Adipocyte (in vitro differentiated cells): Measurements from ENCODE around the gene DGKI.

Source experiments
- DNase-seq: peaks from one replicate; pipeline ENCODE4 v3.0.0-alpha.2; 2015; ENCODE audit warnings: low read depth
- H3K27me3 ChIP-seq: replicated peaks from 2 replicates; pipeline ENCODE4 v1.7.0; 2013; ENCODE audit warnings: mild to moderate bottlenecking, low read length, moderate library complexity; ENCODE audit not compliant: control insufficient read depth, insufficient read depth
- H3K36me3 ChIP-seq: 2 replicates; pipeline ENCODE4 v1.7.0; 2013; ENCODE audit warnings: low read length, mild to moderate bottlenecking, moderate library complexity; ENCODE audit not compliant: control insufficient read depth, insufficient read depth, severe bottlenecking
- H3K4me1 ChIP-seq: 2 replicates; pipeline ENCODE4 v1.7.0; 2013; ENCODE audit warnings: mild to moderate bottlenecking, low read length, moderate library complexity; ENCODE audit not compliant: control insufficient read depth, insufficient read depth
- H3K4me3 ChIP-seq: 2 replicates; pipeline ENCODE4 v1.7.0; 2013; ENCODE audit warnings: mild to moderate bottlenecking, low read length, moderate library complexity
- H3K9ac ChIP-seq: 2 replicates; pipeline ENCODE4 v1.7.0; 2013; ENCODE audit warnings: mild to moderate bottlenecking, low read length, moderate library complexity
- H3K9me3 ChIP-seq: 2 replicates; pipeline ENCODE4 v1.7.0; 2013; ENCODE audit warnings: mild to moderate bottlenecking, low read length, moderate library complexity; ENCODE audit not compliant: control insufficient read depth

The DGKI gene

GRCh38 chr7:137695494-137695893, 151.3 kb downstream of the DGKI start:
- Histone ChIP-seq H3K27me3 (no peaks in the 10 kb centered on the region), H3K4me3 (no peak overlapping the region), H3K9ac (no peak overlapping the region), H3K36me3 (no peaks in the 10 kb centered on the region), H3K4me1 (peaks cover 43% of the 10 kb centered on the region), H3K9me3 (no peaks in the 10 kb centered on the region)
- DNase-seq = no peak

- Histone ChIP-seq H3K4me1 (peaks cover 45% of the 10 kb centered on the region), H3K9ac (no peak overlapping the region), H3K27me3 (no peaks in the 10 kb centered on the region), H3K36me3 (no peaks in the 10 kb centered on the region), H3K9me3 (no peaks in the 10 kb centered on the region), H3K4me3 (no peak overlapping the region)
- no peak for DNase-seq
Measured at GRCh38 chr7:137694405-137694804, 152.4 kb downstream of the DGKI start.

DNA sequence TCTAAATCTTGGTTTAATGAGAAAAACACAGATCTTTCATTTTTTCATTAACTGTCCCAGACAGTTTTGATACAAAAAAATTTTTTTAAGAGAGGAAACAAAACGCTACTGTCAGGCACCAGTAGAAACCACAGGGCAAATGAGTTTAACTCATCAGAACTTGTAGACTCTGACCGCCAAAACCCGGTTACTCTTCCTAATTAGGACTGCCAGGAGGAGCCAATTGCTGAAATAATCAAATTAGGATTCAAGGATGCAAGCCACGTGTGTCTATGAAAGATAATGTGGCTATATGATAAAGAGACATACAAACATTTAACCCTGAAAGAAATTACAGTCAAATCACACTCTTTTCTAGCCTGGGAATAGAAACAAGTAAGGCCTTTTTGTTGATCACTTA, 154.4 kb downstream of the DGKI start:
- no peaks in the 10 kb centered on the region for H3K27me3 ChIP-seq
- peaks cover 65% of the 10 kb centered on the region for H3K4me1 ChIP-seq
- DNase-seq = no peak

GRCh38 chr7:137691566-137691965, 155.2 kb downstream of the DGKI start:
- DNase-seq = peak; percentile 40
- H3K36me3 ChIP-seq = no peaks in the 10 kb centered on the region
- no peak overlapping the region for H3K4me3 ChIP-seq
- no peak overlapping the region for H3K9ac ChIP-seq
- H3K27me3 ChIP-seq = no peaks in the 10 kb centered on the region
- H3K9me3 ChIP-seq = no peaks in the 10 kb centered on the region
- H3K4me1 ChIP-seq = peaks cover 68% of the 10 kb centered on the region

More for the DNA sequence above, 154.4 kb downstream of the DGKI start:
- H3K36me3 ChIP-seq = no peaks in the 10 kb centered on the region
- H3K9me3 ChIP-seq = no peaks in the 10 kb centered on the region
- H3K9ac ChIP-seq = no peak overlapping the region
- H3K4me3 ChIP-seq = no peak overlapping the region

DNA sequence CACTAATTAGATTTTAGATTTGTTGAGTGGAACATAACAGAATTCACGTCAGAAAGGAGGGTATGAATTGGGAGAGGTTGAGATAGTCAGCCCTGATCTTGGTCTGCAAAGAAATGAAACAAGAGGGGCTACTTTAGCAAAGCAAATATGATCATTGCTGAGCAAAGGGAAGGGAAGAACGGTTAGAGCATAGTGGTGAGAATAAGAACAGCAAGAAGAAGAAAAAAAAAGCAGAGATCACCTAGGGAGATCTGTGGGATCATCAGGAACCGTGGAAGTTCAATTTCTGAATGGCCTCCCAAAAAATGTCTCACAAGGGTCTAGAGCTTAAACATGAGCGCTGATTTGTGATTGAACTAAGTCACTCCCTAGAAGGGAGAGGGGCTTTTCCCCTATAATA, 156.1 kb downstream of the DGKI start:
- no peak for DNase-seq
- Histone ChIP-seq H3K9me3 (no peaks in the 10 kb centered on the region), H3K4me3 (no peak overlapping the region), H3K36me3 (no peaks in the 10 kb centered on the region), H3K9ac (no peak overlapping the region), H3K4me1 (peaks cover 69% of the 10 kb centered on the region), H3K27me3 (no peaks in the 10 kb centered on the region)

GRCh38 chr7:137689761-137690160, 157.0 kb downstream of the DGKI start:
- no peak overlapping the region for H3K4me3 ChIP-seq
- no peaks in the 10 kb centered on the region for H3K36me3 ChIP-seq
- no peaks in the 10 kb centered on the region for H3K9me3 ChIP-seq
- no peak for DNase-seq
- H3K9ac ChIP-seq = no peak overlapping the region
- peaks cover 73% of the 10 kb centered on the region for H3K4me1 ChIP-seq
- no peaks in the 10 kb centered on the region for H3K27me3 ChIP-seq

DNA sequence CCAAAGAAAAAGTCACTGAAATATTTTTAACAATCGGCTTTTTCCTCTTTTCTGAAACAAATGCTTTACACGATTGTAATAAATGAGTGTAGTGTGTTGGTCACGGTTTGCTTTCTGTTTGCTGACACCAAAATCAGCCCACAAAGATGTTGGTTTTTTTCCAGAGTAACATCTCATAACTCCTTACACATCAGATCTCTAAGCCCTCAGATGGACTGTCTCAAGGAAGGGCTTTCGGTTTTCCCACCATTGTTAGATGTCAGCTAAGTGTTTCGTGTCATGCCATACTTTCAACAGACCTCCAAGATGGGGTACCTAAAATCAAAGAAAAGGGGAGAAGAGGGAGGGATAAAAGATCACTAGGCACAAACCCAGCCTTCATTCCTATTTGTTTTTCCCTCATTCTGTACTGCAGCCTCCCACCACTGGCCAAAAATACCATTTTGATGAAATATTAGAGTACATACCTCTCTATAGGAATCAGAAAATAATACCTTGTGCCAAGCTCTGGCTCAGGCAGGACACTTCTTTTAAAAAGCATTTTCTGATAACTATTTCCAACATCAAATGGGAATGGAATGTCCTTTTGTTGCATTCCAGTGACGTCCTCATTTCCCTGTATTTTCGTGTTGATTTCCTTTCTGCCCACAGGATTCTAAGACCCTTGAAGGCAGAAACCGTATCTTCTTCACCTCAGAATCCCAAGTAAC, 159.1 kb downstream of the DGKI start:
- Histone ChIP-seq H3K9me3 (no peaks in the 10 kb centered on the region), H3K4me3 (peak overlapping the region; percentile 57), H3K9ac (peak overlapping the region; percentile 80), H3K27me3 (no peaks in the 10 kb centered on the region), H3K36me3 (no peaks in the 10 kb centered on the region), H3K4me1 (peaks cover 76% of the 10 kb centered on the region)
- DNase-seq = peak; percentile 72

DNA sequence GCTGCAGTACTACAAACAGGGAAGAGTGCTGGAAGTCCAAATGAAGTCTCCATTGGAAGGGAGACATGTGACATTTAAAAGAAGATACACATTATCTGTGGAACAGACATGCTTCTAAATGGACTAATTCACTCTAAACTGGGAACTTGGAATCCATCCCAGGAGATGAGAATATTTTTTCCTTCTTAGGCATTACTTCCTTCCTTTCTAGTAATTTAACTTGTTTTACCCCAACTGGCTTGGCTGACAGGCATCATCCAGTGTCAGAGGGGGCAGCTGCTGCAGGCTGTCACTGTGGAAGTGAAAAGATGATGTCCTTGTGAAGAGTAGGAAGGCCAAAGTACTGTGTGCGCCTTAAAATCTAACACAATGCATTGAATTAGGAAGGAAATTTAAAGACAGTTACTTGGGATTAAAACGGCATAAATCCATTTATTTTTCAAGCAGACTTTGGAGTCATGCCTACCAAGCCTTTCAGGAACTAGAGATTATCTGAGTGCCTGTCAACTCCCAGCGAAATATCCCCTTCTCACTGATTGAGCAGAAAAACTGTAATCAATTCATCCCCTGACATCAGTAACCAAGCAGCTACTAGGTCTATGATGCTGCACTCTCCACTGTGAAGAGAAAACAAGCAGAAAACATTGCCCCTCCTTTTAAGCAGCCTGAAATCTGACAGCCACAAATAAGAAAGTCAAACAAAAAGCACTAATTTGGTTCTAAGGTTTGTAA, 161.2 kb downstream of the DGKI start:
- Histone ChIP-seq H3K9ac (peak overlapping the region; percentile 80), H3K4me1 (peaks cover 74% of the 10 kb centered on the region), H3K9me3 (no peaks in the 10 kb centered on the region), H3K36me3 (no peaks in the 10 kb centered on the region), H3K27me3 (no peaks in the 10 kb centered on the region), H3K4me3 (no peak overlapping the region)
- no peak for DNase-seq

DNA sequence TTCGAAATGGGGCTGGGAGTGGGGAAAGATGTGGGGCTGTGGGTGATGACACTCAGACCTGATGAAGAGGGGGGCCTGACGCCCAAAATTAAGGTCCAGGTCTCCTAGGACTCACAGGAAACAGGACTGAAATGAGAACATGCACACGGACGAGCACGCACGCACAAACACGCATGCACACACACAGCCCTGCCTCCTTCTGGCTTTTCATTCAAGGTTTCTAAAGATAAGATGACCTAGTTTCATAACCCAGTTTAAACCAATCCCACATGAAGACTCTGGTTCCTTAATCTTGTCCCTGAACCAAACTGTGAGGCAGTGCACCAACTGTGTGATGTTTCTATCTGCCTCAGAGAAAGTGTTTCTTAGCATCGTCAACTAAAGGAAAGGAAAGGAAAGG, 162.0 kb downstream of the DGKI start:
- Histone ChIP-seq H3K4me3 (no peak overlapping the region), H3K27me3 (no peaks in the 10 kb centered on the region), H3K9me3 (no peaks in the 10 kb centered on the region), H3K9ac (no peak overlapping the region), H3K36me3 (no peaks in the 10 kb centered on the region), H3K4me1 (peaks cover 74% of the 10 kb centered on the region)
- DNase-seq = no peak

DNA sequence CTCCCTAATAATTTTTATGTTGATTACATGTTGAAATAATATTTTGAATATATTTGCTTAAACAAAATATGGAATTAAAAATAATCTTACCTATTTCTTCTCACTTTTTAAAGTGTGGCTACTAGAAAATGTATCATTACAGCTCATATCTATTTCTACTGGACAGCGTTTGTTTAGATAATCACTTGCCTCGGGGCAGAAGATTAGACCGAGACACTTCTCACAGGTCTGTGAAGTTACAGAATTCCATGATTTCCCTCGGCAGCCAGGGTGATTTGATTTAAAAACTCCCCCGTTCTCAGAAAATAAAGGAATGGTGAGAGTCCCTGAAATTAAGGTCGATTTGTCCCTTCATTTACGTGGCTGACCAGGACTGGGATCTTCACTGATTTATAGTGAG, 162.5 kb downstream of the DGKI start:
- H3K27me3 ChIP-seq = no peaks in the 10 kb centered on the region
- H3K9ac ChIP-seq = no peak overlapping the region
- no peak overlapping the region for H3K4me3 ChIP-seq
- peaks cover 70% of the 10 kb centered on the region for H3K4me1 ChIP-seq
- no peaks in the 10 kb centered on the region for H3K36me3 ChIP-seq
- no peak for DNase-seq
- H3K9me3 ChIP-seq = no peaks in the 10 kb centered on the region

DNA sequence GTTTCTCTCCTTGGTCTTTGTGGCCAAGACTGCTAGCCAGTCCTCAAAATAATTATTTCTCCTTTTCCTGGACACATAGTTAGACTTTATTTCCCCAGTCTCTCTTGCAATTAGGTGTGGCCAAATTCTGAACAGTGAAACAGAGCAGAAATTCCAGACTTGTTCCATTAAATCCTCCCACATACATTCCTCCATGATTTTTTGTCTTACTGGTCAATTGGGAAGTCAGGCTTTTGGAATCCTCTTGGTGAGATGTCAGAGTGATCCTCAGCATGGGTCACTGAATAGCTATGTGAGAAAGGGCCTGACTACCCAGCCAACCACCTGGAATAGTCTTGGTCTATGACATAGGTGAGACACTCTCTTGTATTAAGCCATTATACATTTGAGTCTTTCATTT, 164.2 kb downstream of the DGKI start:
- H3K27me3 ChIP-seq = no peaks in the 10 kb centered on the region
- H3K9ac ChIP-seq = peak overlapping the region; percentile 80
- H3K4me1 ChIP-seq = peaks cover 53% of the 10 kb centered on the region
- H3K36me3 ChIP-seq = no peaks in the 10 kb centered on the region
- peak; percentile 61 for DNase-seq
- H3K4me3 ChIP-seq = no peak overlapping the region
- no peaks in the 10 kb centered on the region for H3K9me3 ChIP-seq
